Naive thymus-derived CD4-positive, alpha-beta T cell (primary cell): ENCODE results near the gene KHDC1. TPM values are rescaled to one million over a fixed set of nuclear protein-coding genes. Genes with fewer than 3 reads are reported as not detected.
"Not testable (repeated sequence)": the region's sequence is repeated elsewhere in the genome, so short reads cannot be mapped to it uniquely, and the experiment has no call there.

Source experiments
- ATAC-seq: fragments of 150-1000 bp; cut with Tn5 transposase; 2 replicates; pipeline ENCODE4 v1.10.0; 2021; ENCODE audit warnings: mild to moderate bottlenecking, moderate library complexity
- CTCF ChIA-PET: fragments of 350-600 bp; sonication (Branson Sonifier 250); formaldehyde crosslinking; loops from one replicate; lab custom pipeline; 2021; ENCODE audit warnings: antibody characterized with exemption; lab: Charles Lee
- POLR2A ChIA-PET: fragments of 350-600 bp; sonication (Branson Sonifier 250); formaldehyde crosslinking; loops from one replicate; lab custom pipeline; 2021; ENCODE audit warnings: antibody characterized with exemption, inconsistent platforms; lab: Charles Lee
- DNase-seq, 9 donors: peaks; one replicate each; pipeline versions ENCODE4 v3.0.0 to v3.0.0-alpha.2; 2020 to 2022; ENCODE audit warnings: mixed read lengths in 1 of 9
- H3K27ac ChIP-seq: one replicate; pipeline ENCODE4 v1.7.0; 2013; ENCODE audit warnings: mild to moderate bottlenecking, low read depth, low read length, moderate library complexity
- H3K27me3 ChIP-seq, 2 donors: one replicate each; pipeline ENCODE4 v1.7.0; 2013; ENCODE audit warnings: low read length in 2 of 2, mild to moderate bottlenecking in 2 of 2, moderate library complexity in 2 of 2; ENCODE audit not compliant: control insufficient read depth in 2 of 2, insufficient read depth in 2 of 2
- H3K36me3 ChIP-seq, 3 experiments: 1 replicate in 2 of 3; 2 replicates in 1 of 3; pipeline ENCODE4 v1.7.0; 2013; ENCODE audit warnings: low read length in 3 of 3, mild to moderate bottlenecking in 3 of 3, moderate library complexity in 1 of 3; ENCODE audit not compliant: insufficient read depth in 3 of 3, control insufficient read depth in 2 of 3
- H3K4me1 ChIP-seq, 2 donors: one replicate each; pipeline ENCODE4 v1.7.0; 2013; ENCODE audit warnings: low read length in 2 of 2, mild to moderate bottlenecking in 2 of 2, moderate library complexity in 1 of 2; ENCODE audit not compliant: control insufficient read depth in 2 of 2, insufficient read depth in 2 of 2
- H3K4me3 ChIP-seq: 2 replicates; pipeline ENCODE4 v1.7.0; 2013; ENCODE audit warnings: mild to moderate bottlenecking, low read length
- H3K9me3 ChIP-seq, 3 experiments: 1 replicate in 2 of 3; 2 replicates in 1 of 3; pipeline ENCODE4 v1.7.0; 2013; ENCODE audit warnings: low read length in 3 of 3; ENCODE audit not compliant: control insufficient read depth in 2 of 3
- H3K27ac Mint-ChIP-seq, 9 donors: one replicate each; pipeline ENCODE4 v1.8.0; 2020 to 2022; ENCODE audit warnings: mixed read lengths in 9 of 9, mild to moderate bottlenecking in 8 of 9, moderate library complexity in 5 of 9, inconsistent platforms in 2 of 9
- H3K27me3 Mint-ChIP-seq, 5 donors: one replicate each; pipeline ENCODE4 v1.8.0; 2021 to 2022; ENCODE audit warnings: mixed read lengths in 5 of 5, mild to moderate bottlenecking in 1 of 5
- H3K36me3 Mint-ChIP-seq, 5 donors: one replicate each; pipeline ENCODE4 v1.8.0; 2020 to 2022; ENCODE audit warnings: mixed read lengths in 5 of 5, mild to moderate bottlenecking in 3 of 5, inconsistent platforms in 1 of 5
- H3K4me1 Mint-ChIP-seq, 7 donors: one replicate each; pipeline ENCODE4 v1.8.0; 2020 to 2022; ENCODE audit warnings: mixed read lengths in 7 of 7, mild to moderate bottlenecking in 3 of 7, inconsistent platforms in 1 of 7
- H3K4me3 Mint-ChIP-seq, 10 donors: one replicate each; pipeline ENCODE4 v1.8.0; 2020 to 2022; ENCODE audit warnings: mild to moderate bottlenecking in 10 of 10, mixed read lengths in 10 of 10, moderate library complexity in 6 of 10, inconsistent platforms in 2 of 10
- H3K9me3 Mint-ChIP-seq, 11 donors: one replicate each; pipeline ENCODE4 v1.8.0; 2020 to 2022; ENCODE audit warnings: mixed read lengths in 11 of 11, mild to moderate bottlenecking in 4 of 11, inconsistent platforms in 1 of 11, moderate library complexity in 1 of 11
- intact Hi-C, 2 donors: fragments of 100-400 bp; cut with micrococcal nuclease; formaldehyde crosslinking; loops; one replicate each; pipeline ENCODE4 v1.15.1; 2023
- polyA plus RNA-seq, 2 donors: library from polyadenylated mRNA; unstranded; fragments of 300-500 nt; fragmentation: Illumina TruSeq; gene quantifications; one replicate each; pipeline ENCODE4 v1.2.3, GENCODE V29; 2021
- total RNA-seq, 6 experiments: library from RNA in 5 of 6; stranded (reverse) in 5 of 6; gene quantifications; 1 replicate in 5 of 6; 2 replicates in 1 of 6; pipeline ENCODE4 v1.2.3 and lab custom pipeline; 2021 to 2026

KHDC1 gene
- total and polyA plus RNA-seq, 7 experiments from 2014 or later, result 0.46 to 3.7 (median 1.0) TPM

DNA sequence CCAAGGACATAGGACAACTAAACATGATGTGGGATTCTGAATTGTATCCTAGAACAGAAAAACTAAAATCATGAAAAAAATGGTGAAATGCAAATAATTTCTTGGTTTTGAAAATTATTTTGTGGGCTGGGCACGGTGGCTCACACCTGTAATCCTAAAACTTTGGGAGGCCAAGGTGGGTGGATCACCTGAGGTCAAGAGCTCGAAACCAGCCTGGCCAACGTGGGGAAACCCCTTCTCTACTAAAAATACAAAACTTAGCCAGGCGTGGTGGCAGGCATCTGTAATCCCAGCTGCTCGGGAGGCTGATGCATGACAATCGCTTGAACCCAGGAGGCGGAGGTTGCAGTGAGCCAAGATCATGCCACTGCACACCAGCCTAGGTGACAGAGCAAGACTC lies 40.8 kb upstream of the KHDC1 start:
- CTCF ChIA-PET, result interaction anchor here (0.6 kb wide), 1 partner anchor 278 kb away, joined by 4 read pairs; no protein-coding TSS in a partner anchor
- not testable (repeated sequence) for DNase-seq

DNA sequence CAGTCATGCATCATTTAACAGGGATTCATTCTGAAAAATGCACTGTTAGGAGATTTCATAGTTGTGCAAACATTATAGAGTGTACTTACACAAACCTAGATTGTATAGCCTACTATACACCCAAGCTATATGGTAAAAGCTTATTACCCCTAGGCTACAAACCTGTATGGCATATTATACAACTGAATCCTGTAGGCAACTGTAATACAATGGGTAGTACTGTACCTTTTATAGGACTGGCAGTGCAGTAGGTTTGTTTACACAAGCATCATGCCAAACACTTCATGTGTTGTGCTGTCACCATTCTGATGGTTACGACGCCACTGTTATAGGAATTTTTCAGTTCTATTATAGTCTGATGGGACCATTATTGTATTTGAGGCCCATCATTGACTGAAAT lies 39.3 kb upstream of the KHDC1 start:
- intact Hi-C loops, result no loop called here
- Mint-ChIP-seq H3K4me3 (no peak overlapping the region), H3K36me3 (peaks cover 3 to 13% (median 5%) of the 10 kb centered on the region in 5 donors), H3K4me1 (peaks cover 0 to 9% (median 0%) of the 10 kb centered on the region in 7 donors), H3K27me3 (peaks cover 0 to 7% (median 5%) of the 10 kb centered on the region in 5 donors), H3K27ac (no peak overlapping the region), H3K9me3 (peaks cover 0 to 2% (median 0%) of the 10 kb centered on the region in 11 donors)
- no peaks in the 10 kb centered on the region for H3K9me3 ChIP-seq
- no peaks in the 10 kb centered on the region for H3K36me3 ChIP-seq
- no peaks in the 10 kb centered on the region for H3K27me3 ChIP-seq
- no peak for DNase-seq
- H3K4me3 ChIP-seq, result no peak overlapping the region
- ATAC-seq, result no peak
- H3K4me1 ChIP-seq, result no peaks in the 10 kb centered on the region
- H3K27ac ChIP-seq, result no peak overlapping the region
- CTCF ChIA-PET, result no interaction called here
- POLR2A ChIA-PET, result no interaction called here

More for the DNA sequence above, 40.8 kb upstream of the KHDC1 start:
- H3K27ac Mint-ChIP-seq, H3K36me3 ChIP-seq, intact Hi-C loops, POLR2A ChIA-PET, H3K27me3 ChIP-seq, H3K9me3 Mint-ChIP-seq, H3K4me3 Mint-ChIP-seq, ATAC-seq, H3K4me1 ChIP-seq, H3K4me3 ChIP-seq, H3K9me3 ChIP-seq, H3K36me3 Mint-ChIP-seq, H3K27ac ChIP-seq: not testable (repeated sequence)
- H3K27me3 Mint-ChIP-seq, result peaks cover 0 to 11% (median 5%) of the 10 kb centered on the region in 5 donors
- peaks cover 0 to 13% (median 0%) of the 10 kb centered on the region in 7 donors for H3K4me1 Mint-ChIP-seq

DNA sequence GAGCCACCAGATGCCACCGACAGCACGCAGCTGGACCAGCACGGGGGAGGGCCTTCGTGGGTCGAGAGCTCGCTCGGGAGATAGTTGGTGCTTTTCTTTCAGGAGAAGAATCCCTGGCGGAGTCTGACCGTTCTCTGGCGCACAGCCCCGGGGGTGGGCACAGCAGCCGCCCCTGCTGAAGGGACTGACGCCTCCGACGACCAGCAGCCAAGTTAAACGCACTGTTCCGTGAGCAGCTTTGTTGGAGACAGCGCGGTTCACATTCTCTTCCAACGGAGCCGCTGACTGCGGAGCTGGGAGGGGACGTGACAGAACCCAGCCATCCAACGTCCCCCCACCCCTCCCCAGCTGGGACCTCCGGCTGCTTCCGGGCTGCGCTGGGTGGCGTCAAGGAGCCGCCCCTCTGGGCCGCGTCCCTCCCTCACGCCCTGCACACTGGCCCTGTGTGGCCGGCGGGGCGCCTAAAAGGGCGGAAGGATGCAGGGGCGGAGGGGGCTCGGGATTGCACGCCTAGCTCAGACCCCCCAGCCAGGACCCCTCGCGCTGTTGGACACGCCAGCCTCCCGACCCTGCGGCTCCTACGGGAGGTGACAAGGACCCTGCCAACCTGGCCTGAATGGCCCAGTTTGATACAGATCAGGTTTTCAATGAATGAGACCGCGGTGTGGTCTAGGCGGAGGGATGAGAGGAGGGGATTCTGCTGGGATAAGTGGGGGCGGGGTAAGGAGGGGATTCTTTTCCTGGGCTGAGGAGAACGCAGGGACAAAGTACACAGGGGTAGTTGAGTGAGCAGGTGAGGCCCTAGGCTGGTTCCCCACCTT lies 36.4 kb upstream of the KHDC1 start:
- DNase-seq, result no peak
- Histone ChIP-seq H3K9me3 (no peaks in the 10 kb centered on the region), H3K36me3 (no peaks in the 10 kb centered on the region), H3K4me1 (no peaks in the 10 kb centered on the region), H3K4me3 (no peak overlapping the region), H3K27me3 (no peaks in the 10 kb centered on the region), H3K27ac (no peak overlapping the region)
- ChIA-PET CTCF (no interaction called here), POLR2A (no interaction called here)
- ATAC-seq, result peak; percentile 44
- intact Hi-C loops, result no loop called here
- Mint-ChIP-seq H3K9me3 (peaks cover 0 to 5% (median 2%) of the 10 kb centered on the region in 11 donors), H3K36me3 (peaks cover 3 to 20% (median 5%) of the 10 kb centered on the region in 5 donors), H3K4me3 (peak overlapping the region in 1 of 10 donors; percentile 26), H3K27ac (no peak overlapping the region), H3K4me1 (peaks cover 0 to 7% (median 0%) of the 10 kb centered on the region in 7 donors), H3K27me3 (peaks cover 0 to 7% (median 0%) of the 10 kb centered on the region in 5 donors)

DNA sequence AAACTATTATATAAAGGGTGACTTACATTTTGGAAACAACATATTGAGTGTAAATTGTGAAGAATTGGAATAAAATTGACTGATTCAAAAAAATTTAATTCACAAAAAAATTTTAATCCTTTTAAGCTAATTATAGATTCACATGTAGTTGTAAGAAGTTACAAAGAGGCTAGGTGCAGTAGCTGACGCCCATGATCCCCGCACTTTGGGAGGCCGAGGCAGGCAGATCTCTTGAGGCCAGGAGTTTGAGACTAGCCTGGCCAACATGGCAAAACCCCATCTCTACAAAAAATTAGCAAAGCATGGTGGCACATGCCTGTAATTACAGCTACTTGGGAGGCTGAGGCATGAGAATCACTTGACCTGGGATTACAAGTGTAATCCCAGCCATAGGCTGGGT lies 30.3 kb upstream of the KHDC1 start:
- H3K9me3 Mint-ChIP-seq, result peaks cover 0 to 5% (median 2%) of the 10 kb centered on the region in 11 donors
- no peak overlapping the region for H3K27ac Mint-ChIP-seq
- Histone ChIP-seq H3K27ac (no peak overlapping the region), H3K4me3 (no peak overlapping the region), H3K27me3 (no peaks in the 10 kb centered on the region), H3K36me3 (no peaks in the 10 kb centered on the region), H3K9me3 (no peaks in the 10 kb centered on the region), H3K4me1 (no peaks in the 10 kb centered on the region)
- intact Hi-C loops, result no loop called here
- H3K27me3 Mint-ChIP-seq, result no peaks in the 10 kb centered on the region
- H3K4me3 Mint-ChIP-seq, result no peak overlapping the region
- DNase-seq (no peak), ATAC-seq (no peak)
- CTCF ChIA-PET, result interaction anchor here (0.6 kb wide), 1 partner anchor 23 kb away, joined by 5 read pairs; no protein-coding TSS in a partner anchor
- H3K36me3 Mint-ChIP-seq, result peaks cover 0 to 22% (median 6%) of the 10 kb centered on the region in 5 donors
- peaks cover 0 to 3% (median 0%) of the 10 kb centered on the region in 7 donors for H3K4me1 Mint-ChIP-seq
- POLR2A ChIA-PET, result no interaction called here

DNA sequence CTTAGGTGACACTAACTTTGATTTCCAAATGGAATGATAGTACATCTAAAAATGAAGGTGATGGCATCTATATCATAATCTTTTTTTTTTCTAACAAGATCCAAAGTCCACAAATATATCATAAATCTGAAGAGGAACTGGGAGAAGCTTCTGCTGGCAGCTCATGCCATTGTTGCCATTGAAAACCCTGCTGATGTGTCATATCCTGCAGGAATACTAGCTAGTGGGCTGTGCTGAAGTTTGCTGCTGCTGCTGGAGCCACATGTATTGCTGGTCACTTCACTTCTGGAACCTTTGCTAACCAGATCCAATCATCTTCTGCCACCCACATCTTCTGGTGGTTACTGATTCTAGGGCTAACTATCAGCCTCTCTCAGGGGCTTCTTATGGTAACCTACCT lies 27.4 kb upstream of the KHDC1 start:
- Histone ChIP-seq H3K27me3 (no peaks in the 10 kb centered on the region), H3K9me3 (no peaks in the 10 kb centered on the region), H3K27ac (no peak overlapping the region), H3K4me3 (no peak overlapping the region), H3K4me1 (no peaks in the 10 kb centered on the region), H3K36me3 (no peaks in the 10 kb centered on the region)
- ChIA-PET POLR2A (no interaction called here), CTCF (no interaction called here)
- peaks cover 0 to 3% (median 0%) of the 10 kb centered on the region in 7 donors for H3K4me1 Mint-ChIP-seq
- no peak overlapping the region for H3K4me3 Mint-ChIP-seq
- no peaks in the 10 kb centered on the region for H3K27me3 Mint-ChIP-seq
- H3K36me3 Mint-ChIP-seq, result peaks cover 0 to 27% (median 6%) of the 10 kb centered on the region in 5 donors
- peaks cover 0 to 5% (median 2%) of the 10 kb centered on the region in 11 donors for H3K9me3 Mint-ChIP-seq
- intact Hi-C loops, result no loop called here
- ATAC-seq, result no peak
- DNase-seq, result no peak
- H3K27ac Mint-ChIP-seq, result no peak overlapping the region

DNA sequence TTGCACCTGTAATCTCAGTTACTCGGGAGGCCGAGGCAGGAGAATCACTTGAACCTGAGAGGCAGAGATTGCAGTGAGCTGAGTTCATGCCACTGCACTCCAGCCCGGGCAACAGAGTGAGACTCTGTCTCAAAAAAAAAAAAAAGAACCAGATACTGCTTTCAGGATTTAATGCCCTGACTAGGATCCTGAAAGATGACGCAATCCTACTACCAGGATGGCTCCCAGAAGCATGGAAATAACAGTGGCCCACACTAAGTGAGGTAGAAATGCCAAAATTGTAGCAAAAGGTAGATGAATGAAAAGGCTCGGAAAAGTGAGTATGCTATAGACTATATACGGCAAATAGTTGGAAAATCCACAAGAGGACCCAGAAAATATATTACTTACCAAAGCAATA lies 23.8 kb upstream of the KHDC1 start:
- Mint-ChIP-seq H3K27me3 (no peaks in the 10 kb centered on the region), H3K36me3 (peaks cover 0 to 22% (median 1%) of the 10 kb centered on the region in 5 donors), H3K27ac (no peak overlapping the region), H3K4me3 (no peak overlapping the region), H3K4me1 (peaks cover 0 to 4% (median 0%) of the 10 kb centered on the region in 7 donors), H3K9me3 (no peaks in the 10 kb centered on the region)
- Histone ChIP-seq H3K4me3 (no peak overlapping the region), H3K27ac (no peak overlapping the region), H3K36me3 (no peaks in the 10 kb centered on the region), H3K4me1 (no peaks in the 10 kb centered on the region), H3K27me3 (no peaks in the 10 kb centered on the region), H3K9me3 (no peaks in the 10 kb centered on the region)
- POLR2A ChIA-PET, result no interaction called here
- DNase-seq, result no peak
- CTCF ChIA-PET, result no interaction called here
- no peak for ATAC-seq
- intact Hi-C loops, result loop anchor here in 1 of 2 donors (10.0 kb wide), 1 partner anchor 98 kb away; no protein-coding TSS in a partner anchor
